GM21526 (cell line): Measurements from ENCODE around the gene BAG2.

Source experiments
- ATAC-seq: cut with Tn5 transposase; IDR thresholded peaks from one replicate; pipeline ENCODE4 v1.9.1; 2021; ENCODE audit warnings: moderate library complexity; ENCODE audit not compliant: unreplicated experiment, low FRiP score

BAG2 gene

DNA sequence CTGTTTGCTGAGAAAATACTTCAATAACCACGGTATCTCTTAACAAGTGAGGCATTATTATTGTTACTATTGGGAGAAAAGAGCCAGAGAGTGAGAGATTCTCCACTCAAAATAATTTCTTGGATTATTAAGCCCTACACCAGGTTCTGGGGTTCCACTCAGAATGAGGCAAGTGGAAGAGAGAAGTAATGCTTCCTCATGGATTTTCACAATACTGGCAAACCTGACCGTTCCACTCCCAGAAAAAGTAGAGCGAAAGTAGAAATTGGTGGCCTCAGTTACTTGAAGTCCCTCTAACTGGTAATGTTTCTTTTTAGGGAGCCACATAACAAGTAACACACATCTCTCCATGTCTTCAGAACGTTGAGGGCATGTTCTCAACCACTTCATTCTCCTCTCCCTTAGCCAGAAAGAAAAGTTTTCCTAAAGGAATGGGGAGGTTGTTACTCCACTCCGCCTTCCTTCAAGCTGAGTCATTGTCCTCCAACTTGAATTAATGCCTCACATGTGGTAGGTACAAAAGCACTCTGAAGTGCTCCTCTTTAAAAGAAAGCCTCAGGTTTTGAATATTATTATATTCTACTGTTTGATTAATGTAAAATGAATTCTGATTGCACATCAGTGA lies 1.9 kb downstream of the BAG2 start:
- no peak for ATAC-seq

DNA sequence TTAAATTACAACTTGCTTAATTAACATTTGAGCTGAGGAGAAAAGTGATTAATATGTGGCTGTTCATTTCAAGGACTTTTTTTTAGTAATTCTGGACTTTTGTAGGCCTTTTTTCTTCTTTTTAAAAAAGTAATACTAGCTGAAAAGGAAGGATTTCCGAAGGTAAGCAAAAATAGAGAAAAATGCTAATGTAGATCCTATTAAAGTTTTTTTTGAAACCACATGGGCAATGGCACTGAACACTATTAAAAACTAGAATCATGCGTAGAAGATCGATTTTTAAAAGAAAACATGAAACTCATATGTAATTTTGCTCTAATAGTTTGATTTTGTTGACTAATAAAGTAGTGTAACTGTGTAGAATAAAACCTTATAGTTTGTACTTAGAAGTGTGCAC lies 2.4 kb downstream of the BAG2 start:
- no peak for ATAC-seq

DNA sequence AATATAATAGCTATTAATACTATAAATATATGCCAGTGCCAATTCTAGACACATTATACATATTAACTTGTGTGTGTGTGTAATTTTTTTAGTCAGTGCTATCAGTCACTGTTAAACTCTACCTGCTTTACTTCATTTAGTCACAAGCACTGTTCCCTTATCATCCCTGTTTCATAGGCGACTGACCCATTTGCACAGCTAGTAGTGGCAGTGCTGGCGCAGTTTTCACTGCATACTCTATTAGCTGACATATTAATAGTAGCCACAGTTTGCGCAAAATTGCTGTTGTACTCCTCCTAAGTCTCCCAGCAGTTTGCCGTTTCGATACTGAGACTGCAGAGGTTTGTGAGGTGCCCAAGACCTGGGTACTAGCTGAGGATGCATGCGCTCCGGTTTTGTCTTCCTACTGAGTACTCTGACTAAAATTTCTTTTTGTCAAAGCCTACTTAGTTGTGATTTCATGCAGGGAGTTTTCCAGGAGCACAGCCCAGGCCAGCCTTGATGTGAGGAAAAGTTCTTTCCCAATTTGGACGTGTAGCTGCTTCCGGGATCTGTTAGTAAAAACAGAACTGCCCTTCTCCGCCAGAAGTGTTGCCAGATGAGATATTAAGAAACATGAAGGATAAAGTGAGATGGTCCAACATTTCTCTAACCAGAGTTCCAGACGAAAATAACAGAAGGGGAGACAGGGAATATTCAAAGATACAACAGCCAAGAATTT lies 5.6 kb downstream of the BAG2 start:
- ATAC-seq = no peak

DNA sequence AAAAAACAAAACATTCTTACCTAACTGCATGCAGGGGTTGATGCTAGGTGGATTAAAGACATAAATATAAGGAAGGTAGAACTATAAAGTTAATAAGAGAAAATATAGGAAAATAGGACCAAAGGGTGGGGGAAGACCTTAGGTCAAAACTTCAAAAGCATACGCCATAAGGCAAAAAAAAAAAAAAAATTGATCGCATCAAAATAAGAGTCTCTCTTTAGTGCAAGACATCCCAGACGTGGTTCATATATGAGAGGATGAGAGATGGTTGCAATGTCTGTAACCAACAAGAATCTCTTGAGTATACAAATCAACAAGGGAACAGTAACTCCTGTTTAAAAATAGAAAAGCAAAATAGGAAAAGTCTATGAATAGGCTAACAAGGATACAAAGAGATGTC lies 8.5 kb downstream of the BAG2 start:
- no peak for ATAC-seq

DNA sequence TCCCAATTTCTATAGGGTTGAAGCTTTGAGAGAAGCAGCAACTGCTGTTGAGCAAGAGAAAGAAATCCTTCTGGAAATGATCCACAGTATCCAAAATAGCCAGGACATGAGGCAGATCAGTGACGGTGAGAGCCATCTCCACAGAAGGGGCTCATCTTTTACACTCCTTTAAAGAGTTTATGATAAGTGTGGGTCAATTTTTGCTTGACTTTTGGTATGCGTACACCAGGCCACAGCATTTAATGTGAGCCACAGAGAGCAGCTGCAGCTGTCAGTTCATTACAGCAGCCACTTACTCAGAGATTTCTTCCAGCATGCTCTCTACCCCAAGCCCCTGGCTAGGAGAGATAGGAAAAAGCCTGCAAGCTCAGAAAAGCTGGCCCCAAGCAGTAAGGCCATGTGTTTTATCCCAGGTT lies 9.9 kb downstream of the BAG2 start:
- ATAC-seq = no peak

DNA sequence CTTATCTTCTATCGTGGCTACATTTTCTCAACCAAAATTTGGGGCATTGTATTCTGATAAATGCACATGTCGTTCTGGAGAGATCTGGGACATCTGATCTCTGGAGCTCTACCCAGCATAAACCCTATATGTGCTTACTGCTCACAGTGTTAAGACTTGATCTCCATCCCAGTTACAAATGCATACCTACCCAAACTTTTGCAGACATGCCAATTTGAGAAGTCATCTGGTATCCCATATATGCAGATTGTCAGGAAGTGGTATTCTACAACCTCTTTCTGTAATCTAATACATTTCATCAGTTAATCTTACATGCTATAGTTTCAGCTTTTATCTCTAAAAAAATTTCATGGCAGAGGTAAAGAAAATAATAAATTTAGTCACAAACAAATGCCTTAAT lies 11.2 kb downstream of the BAG2 start:
- ATAC-seq = no peak

DNA sequence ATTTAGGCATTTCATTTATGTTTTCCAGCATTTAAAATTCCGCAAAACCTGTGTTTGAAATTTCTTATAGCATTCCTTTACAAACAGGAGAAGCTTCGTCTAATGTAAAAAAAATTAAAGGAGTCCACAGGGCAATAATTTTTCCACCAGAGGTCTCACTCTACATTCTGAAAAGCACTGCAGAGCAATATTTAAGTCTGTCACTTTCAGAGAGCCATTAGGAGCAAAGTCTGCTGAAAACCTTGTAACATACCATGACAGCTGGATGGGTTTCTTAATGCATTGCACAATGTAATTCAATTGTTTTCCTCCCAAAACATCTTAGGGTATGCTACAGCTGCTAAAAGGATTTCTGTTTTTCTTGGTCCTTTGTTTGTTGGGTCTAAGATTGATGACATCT lies 18.0 kb downstream of the BAG2 start:
- ATAC-seq = no peak

DNA sequence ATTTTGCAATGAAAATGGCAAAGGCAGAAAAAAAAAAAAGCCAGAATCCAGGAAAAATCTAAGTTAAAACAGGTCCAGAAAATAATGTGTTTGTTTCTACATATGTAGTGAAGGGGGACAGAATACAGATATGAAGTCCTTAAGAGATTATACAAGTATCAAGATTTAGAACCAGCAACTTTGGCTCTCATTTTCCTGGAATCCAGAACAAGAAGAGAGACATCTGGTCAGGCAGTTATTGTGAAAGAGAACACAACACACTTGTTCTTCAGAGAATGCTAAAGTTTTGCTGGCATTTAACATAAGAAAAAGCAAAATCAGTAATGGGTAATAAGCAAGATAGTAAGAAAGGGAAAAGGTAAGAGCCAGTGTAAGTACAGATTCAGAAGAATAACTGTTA lies 21.1 kb downstream of the BAG2 start:
- ATAC-seq = no peak

DNA sequence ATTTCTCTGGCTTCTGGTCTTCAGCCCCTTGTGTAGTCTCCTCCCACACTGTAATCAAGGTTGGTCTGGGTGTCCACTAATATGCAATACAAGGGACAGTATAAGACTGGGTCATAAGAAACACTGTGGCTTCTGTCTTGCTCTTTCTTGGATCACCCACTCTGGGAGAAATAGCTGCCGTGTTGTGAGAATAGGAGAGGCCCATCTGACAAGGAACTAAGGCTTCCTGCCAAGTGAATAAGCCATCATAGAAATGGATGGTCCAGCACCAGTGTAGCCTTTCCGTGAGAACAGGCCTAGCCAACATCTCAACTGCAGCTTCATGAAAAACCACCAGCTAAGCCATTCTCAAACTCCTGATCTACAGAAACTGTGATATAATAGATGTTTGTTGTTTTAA lies 23.3 kb downstream of the BAG2 start:
- no peak for ATAC-seq

DNA sequence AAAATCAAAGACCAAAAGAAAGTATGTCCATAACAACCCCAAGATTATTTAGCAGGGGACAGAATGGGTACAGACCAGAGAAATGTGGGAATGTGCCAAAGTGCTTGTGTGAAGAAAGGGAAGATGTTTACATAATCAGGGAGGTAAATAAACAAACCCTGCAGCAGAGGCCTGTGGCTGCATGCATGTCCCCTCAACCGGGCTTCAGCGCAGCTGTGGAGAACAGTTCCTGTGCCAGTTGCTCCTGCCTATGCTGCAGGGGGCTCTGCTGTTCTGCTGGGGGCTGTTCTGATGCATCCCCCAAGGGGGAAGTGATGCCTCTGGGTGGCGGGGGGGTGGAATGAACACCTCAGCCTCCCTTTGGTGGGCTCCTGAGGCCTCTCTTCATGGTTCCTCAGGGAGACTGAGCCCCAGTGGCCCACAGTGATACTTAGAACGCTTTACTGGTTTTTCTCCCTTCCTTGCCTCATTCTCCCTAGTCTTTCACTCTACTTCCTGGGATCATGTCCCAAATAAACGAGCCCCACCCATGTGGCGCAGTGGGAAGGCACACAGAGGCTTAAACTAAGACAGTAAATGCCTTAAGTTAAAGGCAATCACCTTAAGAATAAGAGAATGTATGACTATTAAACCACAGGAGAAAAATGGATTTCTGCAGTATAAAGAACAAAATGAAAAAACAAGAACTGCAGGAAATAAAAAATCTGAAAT lies 27.0 kb downstream of the BAG2 start:
- ATAC-seq = no peak

DNA sequence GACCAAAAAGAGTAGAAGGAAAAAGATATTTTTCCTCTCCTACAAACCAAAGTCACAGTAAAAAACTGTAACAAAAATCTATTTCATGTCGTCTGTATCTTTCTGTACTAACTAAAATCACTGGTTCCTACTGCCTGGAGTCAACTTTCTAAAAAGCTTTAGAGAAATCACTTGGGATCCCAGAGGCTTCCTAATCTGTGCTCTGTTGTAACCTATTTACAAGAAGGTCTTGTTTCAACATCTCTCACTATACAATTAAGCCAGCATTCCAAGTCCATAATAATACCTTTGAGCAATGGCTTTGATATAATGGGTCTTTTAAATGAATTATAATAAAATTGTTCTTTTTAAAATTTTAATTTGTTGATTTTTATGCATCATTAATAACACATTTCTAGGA lies 29.6 kb downstream of the BAG2 start:
- no peak for ATAC-seq

DNA sequence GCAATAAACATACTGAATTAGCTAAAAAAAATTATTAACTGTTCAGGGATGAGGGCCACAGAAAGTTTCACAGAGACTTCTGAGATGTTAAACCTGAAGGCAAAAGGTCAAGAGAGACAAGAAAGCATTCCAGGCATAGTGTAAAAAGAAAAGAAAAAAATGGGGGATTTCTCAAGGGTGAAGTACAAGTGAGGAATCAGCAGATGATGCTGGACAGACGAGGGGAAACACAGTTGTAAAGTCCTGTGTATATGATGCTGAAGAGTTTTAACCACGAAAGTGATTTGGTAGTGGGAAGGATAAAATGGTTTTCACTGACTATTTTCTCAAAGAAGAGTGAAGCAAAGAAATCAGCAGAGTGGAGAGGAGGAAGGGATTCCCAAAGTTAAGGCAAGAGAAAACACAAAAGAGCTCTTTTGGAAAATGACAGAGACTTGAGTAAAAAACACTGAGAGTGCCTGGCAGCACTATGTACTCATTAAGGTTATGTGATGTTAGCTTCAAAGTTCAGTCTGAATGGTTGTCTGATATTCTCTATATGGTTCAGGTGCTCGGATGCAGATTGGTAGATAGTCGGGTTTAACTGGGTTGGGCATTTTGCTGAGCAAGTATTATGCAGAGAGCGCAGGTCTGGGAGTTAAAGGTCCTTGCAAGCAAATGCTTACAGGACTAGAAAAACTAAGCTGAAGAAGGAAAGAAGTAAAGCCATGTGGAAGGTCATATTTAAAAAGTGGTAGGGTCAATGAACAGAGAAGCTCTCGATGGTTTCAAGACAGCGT lies 33.6 kb downstream of the BAG2 start:
- no peak for ATAC-seq

DNA sequence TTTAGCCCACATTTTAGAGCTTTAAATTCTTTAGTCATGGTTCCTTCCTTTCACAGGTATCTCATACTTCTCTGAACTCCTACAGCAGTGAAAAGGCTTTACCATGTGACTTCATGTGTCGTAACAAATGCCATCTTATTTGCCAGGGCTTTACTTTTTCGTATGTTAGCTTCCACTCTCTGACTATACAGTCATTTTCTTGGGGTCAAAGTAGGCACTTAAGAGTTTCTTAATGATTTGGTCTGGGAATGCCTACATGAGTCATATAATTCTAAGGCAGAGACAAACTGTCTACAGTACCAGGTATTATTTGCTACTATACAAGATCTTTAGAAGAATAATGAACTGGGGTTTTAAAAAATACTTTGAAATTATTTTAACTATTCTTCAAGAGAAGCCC lies 35.0 kb downstream of the BAG2 start:
- ATAC-seq = no peak

DNA sequence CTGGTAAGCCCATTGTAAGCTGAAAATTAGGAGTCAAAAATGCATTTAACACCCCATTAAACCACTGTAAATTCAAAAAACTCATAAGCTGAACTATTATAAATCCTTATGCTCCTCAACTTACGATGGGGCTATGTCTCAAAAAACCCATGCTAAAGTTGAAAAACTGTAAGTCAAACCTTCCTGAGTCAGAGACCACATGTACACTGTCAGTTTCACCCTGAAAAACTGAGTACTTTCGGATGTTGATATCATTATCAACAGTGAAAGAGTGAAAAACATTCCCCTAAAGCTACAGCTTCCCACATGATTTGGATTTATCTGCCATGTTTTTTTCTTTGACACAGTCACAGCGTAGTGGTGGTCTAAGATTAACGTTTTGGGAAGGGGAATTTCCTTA lies 35.7 kb downstream of the BAG2 start:
- no peak for ATAC-seq

DNA sequence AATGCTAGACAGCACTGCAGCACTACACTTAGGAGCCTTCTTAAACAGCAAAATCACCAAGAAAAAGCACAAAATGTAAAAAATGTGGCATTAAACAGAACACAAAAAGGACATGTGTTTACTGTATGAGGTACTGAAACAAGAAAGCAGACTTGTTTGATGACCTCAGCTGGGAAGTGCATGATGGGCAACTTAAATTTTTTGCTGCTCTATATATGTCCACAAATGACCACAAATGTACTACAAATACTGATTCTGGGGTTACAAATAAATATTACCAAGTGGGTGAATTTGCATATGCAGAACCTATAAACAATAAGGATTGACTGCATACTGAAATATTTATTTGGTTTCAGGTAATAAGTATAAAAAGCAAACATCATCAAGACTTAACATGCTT lies 36.9 kb downstream of the BAG2 start:
- ATAC-seq = no peak

DNA sequence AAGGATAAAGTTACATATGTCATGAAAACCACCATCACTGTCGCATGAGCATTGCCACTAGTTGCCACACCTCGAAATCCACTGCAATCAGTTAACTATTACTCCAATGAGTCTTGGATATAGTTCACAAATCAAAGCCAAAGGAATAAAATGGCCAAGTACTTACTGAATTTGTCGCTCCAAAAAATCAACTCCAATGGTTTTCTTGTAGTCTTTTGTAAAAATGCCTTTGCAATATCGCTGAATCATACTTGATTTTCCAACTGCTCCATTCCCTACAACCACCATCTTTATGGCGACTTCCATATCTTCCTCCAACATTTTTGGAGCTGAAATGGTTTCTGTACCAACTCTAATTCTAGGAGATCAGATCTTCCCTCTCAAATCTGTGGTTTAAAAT lies 37.9 kb downstream of the BAG2 start:
- ATAC-seq = no peak

DNA sequence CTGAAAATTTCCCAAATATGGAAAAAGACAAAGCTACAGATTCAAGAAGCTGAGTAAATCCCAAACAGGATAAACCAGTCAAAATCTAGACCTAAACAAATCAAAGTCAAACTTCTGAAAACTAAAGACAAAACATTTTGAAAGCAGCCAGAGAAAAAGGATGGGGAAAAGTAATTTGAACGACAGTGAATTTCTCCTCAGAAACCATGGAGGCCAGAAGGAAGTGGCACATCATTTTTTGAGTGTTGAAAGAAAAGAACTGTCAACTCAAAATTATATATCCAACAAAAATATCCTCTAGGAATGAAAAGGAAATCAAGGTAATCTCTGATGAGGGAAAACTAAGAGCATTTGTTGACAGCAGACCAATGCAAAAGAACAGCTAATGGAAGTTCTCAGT lies 43.1 kb downstream of the BAG2 start:
- ATAC-seq = no peak

DNA sequence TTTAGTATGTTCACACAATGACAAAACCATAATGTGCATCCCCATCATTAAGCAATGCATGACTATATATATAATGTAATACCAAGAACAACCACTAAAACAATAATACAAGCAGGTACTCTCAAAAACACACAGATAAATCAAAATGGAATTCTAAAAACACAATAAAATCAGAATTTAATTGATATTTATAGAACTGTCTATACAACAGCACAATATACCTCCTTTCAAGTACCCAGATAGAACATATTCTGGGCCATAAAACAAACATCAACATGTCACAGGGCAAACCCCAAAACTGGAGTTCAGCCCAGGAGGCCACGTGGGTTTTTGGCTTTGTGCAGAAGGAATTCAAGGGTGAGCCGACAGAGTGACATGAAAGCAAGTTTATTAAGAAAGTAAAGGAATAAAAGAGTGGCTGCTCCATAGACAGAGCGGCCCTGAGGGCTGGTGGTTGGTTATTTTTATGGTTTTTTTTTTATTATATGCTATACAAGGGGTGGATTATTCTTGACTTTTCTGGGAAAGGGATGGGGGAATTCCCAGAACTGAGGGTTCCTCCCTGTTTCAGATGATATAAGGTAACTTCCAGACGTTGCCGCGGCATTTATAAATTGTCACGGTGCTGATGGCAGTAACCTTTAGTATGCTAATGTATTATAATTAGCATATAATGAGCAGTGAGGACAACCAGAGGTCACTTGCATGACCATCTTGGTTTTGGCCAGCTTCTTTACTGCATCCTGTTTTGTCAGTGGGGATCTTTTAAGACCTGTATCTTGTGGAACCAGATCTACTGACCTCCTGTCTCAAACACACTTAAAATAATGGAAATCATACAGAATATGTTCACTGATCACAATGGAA lies 44.3 kb downstream of the BAG2 start:
- no peak for ATAC-seq

DNA sequence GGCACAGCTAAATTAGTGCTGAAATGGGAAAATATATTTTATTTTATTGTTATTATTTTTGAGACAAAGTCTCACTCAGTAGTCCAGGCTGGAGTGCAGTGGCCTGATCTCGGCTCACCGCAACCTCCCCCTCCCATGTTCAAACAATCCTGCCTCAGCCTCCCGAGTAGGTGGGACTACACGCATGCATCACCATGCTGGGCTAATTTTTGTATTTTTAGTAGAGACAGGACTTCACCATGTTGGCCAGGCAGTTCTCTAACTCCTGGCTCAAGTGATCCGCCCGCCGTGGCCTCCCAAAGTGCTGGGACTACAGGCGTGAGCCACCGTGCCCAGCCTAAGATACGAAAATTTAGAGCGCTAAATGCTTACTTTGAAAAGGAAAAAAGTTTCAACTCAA lies 45.1 kb downstream of the BAG2 start:
- no peak for ATAC-seq

DNA sequence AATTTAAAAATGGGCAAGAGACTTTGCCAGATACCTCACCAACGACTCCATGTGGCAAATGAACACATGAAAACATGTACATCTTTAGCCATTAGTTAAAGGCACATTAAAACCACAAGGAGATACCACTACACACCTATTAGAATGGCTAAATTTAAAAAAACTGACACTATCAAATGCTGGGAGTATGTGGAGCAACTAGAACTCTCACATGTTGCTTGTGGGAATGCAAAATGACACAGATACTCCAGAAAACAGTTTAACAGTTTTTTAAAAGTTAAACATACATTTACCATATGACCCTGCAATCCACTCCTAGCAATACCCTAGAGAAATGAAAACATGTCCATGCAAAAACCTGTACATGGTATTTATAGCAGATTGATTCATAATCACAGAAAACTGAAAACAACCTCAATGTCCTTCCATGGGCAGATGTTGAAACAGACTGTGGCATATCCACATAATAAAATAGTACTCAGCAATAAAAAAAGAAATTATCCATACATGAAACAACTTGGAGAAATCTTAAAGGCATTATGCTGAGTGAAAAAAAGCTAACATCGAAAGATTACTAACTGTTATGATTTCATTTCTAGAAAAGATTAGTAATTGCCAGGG lies 48.1 kb downstream of the BAG2 start:
- no peak for ATAC-seq
